Neural crest cell (in vitro differentiated cells): ENCODE measurements around the gene TOP2A. TPM values are rescaled to one million over a fixed set of nuclear protein-coding genes. Genes with fewer than 3 reads are reported as not detected.

Experiments used
- DNase-seq: peaks from one replicate; pipeline ENCODE4 v3.0.0; 2021; ENCODE audit warnings: low read depth, mixed read lengths, low spot score
- H3K27ac Mint-ChIP-seq: one replicate; pipeline ENCODE4 v1.8.0; 2021; ENCODE audit warnings: mild to moderate bottlenecking, mixed read lengths; ENCODE audit not compliant: unreplicated experiment
- H3K27me3 Mint-ChIP-seq: 2 replicates; pipeline ENCODE4 v1.8.0; 2021; ENCODE audit warnings: low read depth, mild to moderate bottlenecking, mixed read lengths
- H3K36me3 Mint-ChIP-seq: 2 replicates; pipeline ENCODE4 v1.8.0; 2021; ENCODE audit warnings: low read depth, mild to moderate bottlenecking, mixed read lengths
- H3K4me1 Mint-ChIP-seq: 2 replicates; pipeline ENCODE4 v1.8.0; 2021; ENCODE audit warnings: mixed read lengths
- H3K4me3 Mint-ChIP-seq: one replicate; pipeline ENCODE4 v1.8.0; 2021; ENCODE audit warnings: mild to moderate bottlenecking, mixed read lengths
- H3K9me3 Mint-ChIP-seq: 2 replicates; pipeline ENCODE4 v1.8.0; 2021; ENCODE audit warnings: mixed read lengths
- CTCF ChIP-seq: fragments of 200-600 bp; sonication (generic); conservative IDR thresholded peaks from 2 replicates; pipeline ENCODE4 v1.5.0; 2021; ENCODE audit warnings: antibody characterized with exemption, mild to moderate bottlenecking
- total RNA-seq: library from RNA; stranded (reverse); gene quantifications from 2 replicates; pipeline ENCODE4 v1.2.1, GENCODE V29; 2021

TOP2A gene
- total RNA-seq, 1 donor from 2014 or later = 295 TPM

GRCh38 chr17:40355804-40356758, 61.6 kb downstream of the TOP2A start:
- peak overlapping the region; percentile 78 for H3K4me3 Mint-ChIP-seq
- H3K27me3 Mint-ChIP-seq = peaks cover 14% of the 10 kb centered on the region
- no peak for DNase-seq
- peaks cover 7% of the 10 kb centered on the region for H3K36me3 Mint-ChIP-seq
- no peak for TF ChIP-seq CTCF
- peak overlapping the region; percentile 78 for H3K27ac Mint-ChIP-seq
- peaks cover 39% of the 10 kb centered on the region for H3K4me1 Mint-ChIP-seq
- no peaks in the 10 kb centered on the region for H3K9me3 Mint-ChIP-seq

- peaks cover 6% of the 10 kb centered on the region for H3K27me3 Mint-ChIP-seq
- peaks cover 47% of the 10 kb centered on the region for H3K4me1 Mint-ChIP-seq
- H3K4me3 Mint-ChIP-seq = peak overlapping the region; percentile 78
- no peaks in the 10 kb centered on the region for H3K9me3 Mint-ChIP-seq
- peaks cover 7% of the 10 kb centered on the region for H3K36me3 Mint-ChIP-seq
- TF ChIP-seq CTCF = peak; percentile 97
- peak overlapping the region; percentile 78 for H3K27ac Mint-ChIP-seq
- DNase-seq = peak; percentile 91
These were observed 62.4 kb downstream of the TOP2A start for GRCh38 chr17:40355123-40355803.

GRCh38 chr17:40354221-40355122, 63.2 kb downstream of the TOP2A start:
- peaks cover 55% of the 10 kb centered on the region for H3K4me1 Mint-ChIP-seq
- peaks cover 4% of the 10 kb centered on the region for H3K27me3 Mint-ChIP-seq
- peak overlapping the region; percentile 66 for H3K4me3 Mint-ChIP-seq
- TF ChIP-seq CTCF = no peak
- no peaks in the 10 kb centered on the region for H3K9me3 Mint-ChIP-seq
- no peak for DNase-seq
- no peak overlapping the region for H3K27ac Mint-ChIP-seq
- peaks cover 7% of the 10 kb centered on the region for H3K36me3 Mint-ChIP-seq

- Mint-ChIP-seq H3K9me3 (no peaks in the 10 kb centered on the region), H3K27ac (peak overlapping the region; percentile 91), H3K27me3 (no peaks in the 10 kb centered on the region), H3K36me3 (peaks cover 7% of the 10 kb centered on the region), H3K4me3 (peak overlapping the region; percentile 49), H3K4me1 (peaks cover 63% of the 10 kb centered on the region)
- TF ChIP-seq CTCF = no peak
- DNase-seq = no peak
These were observed 64.8 kb downstream of the TOP2A start for GRCh38 chr17:40352779-40353394.
